PC-3 (cell line): ENCODE data around the gene FAR1.

ENCODE experiments used
- CTCF ChIP-seq: fragments of 300-600 bp; sonication (generic); conservative IDR thresholded peaks from 2 replicates; pipeline ENCODE4 v1.5.1; 2017; ENCODE audit warnings: antibody characterized with exemption, low read depth, mild to moderate bottlenecking, low read length
- EZH2 ChIP-seq: fragments of 300-600 bp; sonication (generic); IDR thresholded peaks from one replicate; pipeline ENCODE4 v1.6.1; 2017; ENCODE audit warnings: antibody characterized with exemption, mild to moderate bottlenecking, low read length; ENCODE audit not compliant: unreplicated experiment

- TF ChIP-seq CTCF: no peak
- TF ChIP-seq EZH2: no peak
Observed at GRCh38 chr11:13666708-13667107, 1.8 kb upstream of the FAR1 start.
